Activated B cell treated with CpG ODN at 0.5 μM for 24 hours (primary cell): ENCODE results near the gene LY6G6C. TPM values are rescaled to one million over a fixed set of nuclear protein-coding genes. Genes with fewer than 3 reads are reported as not detected.

Experiments used
- ATAC-seq: fragments of 200-7000 bp; cut with Tn5 transposase; one replicate; pipeline ENCODE4 v1.10.0; 2021; ENCODE audit warnings: low read depth, mild to moderate bottlenecking, moderate library complexity
- CTCF ChIA-PET: fragments of 350-600 bp; sonication (Branson Sonifier 250); formaldehyde crosslinking; loops from one replicate; lab custom pipeline; 2021; ENCODE audit warnings: antibody characterized with exemption; lab: Charles Lee
- POLR2A ChIA-PET: fragments of 350-600 bp; sonication (Branson Sonifier 250); formaldehyde crosslinking; loops from one replicate; lab custom pipeline; 2021; ENCODE audit warnings: antibody characterized with exemption; lab: Charles Lee
- DNase-seq: peaks from one replicate; pipeline ENCODE4 v3.0.0; 2022
- H3K27ac Mint-ChIP-seq: one replicate; pipeline ENCODE4 v1.8.0; 2020; ENCODE audit warnings: mixed read lengths
- H3K27me3 Mint-ChIP-seq: one replicate; pipeline ENCODE4 v1.8.0; 2021; ENCODE audit warnings: mixed read lengths
- H3K36me3 Mint-ChIP-seq: one replicate; pipeline ENCODE4 v1.8.0; 2021; ENCODE audit warnings: low read depth, mixed read lengths
- H3K4me1 Mint-ChIP-seq: one replicate; pipeline ENCODE4 v1.8.0; 2021; ENCODE audit warnings: mixed read lengths
- H3K4me3 Mint-ChIP-seq: one replicate; pipeline ENCODE4 v1.8.0; 2020; ENCODE audit warnings: mild to moderate bottlenecking, mixed read lengths
- H3K9me3 Mint-ChIP-seq: one replicate; pipeline ENCODE4 v1.8.0; 2020; ENCODE audit warnings: mixed read lengths
- intact Hi-C: fragments of 100-400 bp; cut with micrococcal nuclease; formaldehyde crosslinking; loops from one replicate; pipeline ENCODE4 v1.15.1; 2024
- total RNA-seq: library from RNA; stranded (reverse); gene quantifications from 2 replicates; pipeline ENCODE4 v1.2.3, GENCODE V29; 2022
- TF ChIP-seq, protein P1 (sequence below): fragments of 200-600 bp; IDR thresholded peaks from one replicate; pipeline ENCODE4 v1.8.0; 2022; ENCODE audit warnings: antibody characterized with exemption, mild to moderate bottlenecking

Gene LY6G6C
- total RNA-seq, 1 donor from 2014 or later = not detected

DNA sequence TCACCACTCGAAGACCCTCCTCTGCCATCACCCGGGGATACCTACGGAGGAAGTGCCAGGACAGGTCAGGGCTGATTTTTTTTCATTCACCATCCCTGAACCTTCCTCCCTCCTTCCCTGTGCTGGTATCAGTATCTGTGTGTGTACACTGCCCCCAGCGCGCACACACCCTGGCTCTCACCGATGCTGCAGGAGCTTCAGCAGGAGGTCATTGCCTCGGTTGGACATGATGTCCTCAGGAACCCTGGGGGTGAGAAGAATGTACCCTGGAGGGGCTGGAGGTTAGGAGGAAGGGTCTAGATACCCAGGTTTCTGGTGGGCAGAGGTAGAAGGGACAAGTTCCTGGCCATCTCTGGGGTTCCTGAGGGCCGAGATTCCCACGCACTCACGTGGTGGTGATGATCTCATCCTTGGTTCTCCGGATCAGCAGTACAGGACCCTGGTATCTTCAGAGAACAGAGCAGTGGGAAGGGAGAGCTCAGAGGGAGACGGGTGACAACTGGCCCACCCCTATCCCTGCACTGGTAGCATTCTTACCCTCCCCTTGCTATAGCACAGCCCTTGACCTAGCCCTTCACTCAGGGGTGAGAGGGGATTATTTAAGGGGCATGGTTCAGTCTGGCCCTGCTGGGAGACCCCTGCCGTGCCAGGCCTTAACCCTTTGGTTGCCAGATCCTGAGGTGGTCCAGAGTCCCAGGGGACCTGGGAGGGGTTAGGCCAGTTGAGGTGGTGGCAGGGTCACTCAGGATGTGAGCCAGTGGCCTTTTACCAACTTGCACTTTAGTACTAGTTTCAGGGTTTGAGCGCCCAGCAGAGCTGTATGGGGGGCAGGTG is 33.5 kb downstream of the LY6G6C start:
- no peak overlapping the region for H3K4me3 Mint-ChIP-seq
- ATAC-seq (no peak), DNase-seq (no peak)
- H3K9me3 Mint-ChIP-seq = no peaks in the 10 kb centered on the region
- H3K27me3 Mint-ChIP-seq = no peaks in the 10 kb centered on the region
- intact Hi-C loops = no loop called here
- CTCF ChIA-PET = no interaction called here
- H3K4me1 Mint-ChIP-seq = peaks cover 19% of the 10 kb centered on the region
- H3K27ac Mint-ChIP-seq = no peak overlapping the region
- peaks cover 71% of the 10 kb centered on the region for H3K36me3 Mint-ChIP-seq
- POLR2A ChIA-PET = interaction anchor here (0.6 kb wide), 1 partner anchor 15 kb away, joined by 6 read pairs; no protein-coding TSS in a partner anchor
- TF ChIP-seq, protein P1, sequence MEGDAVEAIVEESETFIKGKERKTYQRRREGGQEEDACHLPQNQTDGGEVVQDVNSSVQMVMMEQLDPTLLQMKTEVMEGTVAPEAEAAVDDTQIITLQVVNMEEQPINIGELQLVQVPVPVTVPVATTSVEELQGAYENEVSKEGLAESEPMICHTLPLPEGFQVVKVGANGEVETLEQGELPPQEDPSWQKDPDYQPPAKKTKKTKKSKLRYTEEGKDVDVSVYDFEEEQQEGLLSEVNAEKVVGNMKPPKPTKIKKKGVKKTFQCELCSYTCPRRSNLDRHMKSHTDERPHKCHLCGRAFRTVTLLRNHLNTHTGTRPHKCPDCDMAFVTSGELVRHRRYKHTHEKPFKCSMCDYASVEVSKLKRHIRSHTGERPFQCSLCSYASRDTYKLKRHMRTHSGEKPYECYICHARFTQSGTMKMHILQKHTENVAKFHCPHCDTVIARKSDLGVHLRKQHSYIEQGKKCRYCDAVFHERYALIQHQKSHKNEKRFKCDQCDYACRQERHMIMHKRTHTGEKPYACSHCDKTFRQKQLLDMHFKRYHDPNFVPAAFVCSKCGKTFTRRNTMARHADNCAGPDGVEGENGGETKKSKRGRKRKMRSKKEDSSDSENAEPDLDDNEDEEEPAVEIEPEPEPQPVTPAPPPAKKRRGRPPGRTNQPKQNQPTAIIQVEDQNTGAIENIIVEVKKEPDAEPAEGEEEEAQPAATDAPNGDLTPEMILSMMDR = no peak

DNA sequence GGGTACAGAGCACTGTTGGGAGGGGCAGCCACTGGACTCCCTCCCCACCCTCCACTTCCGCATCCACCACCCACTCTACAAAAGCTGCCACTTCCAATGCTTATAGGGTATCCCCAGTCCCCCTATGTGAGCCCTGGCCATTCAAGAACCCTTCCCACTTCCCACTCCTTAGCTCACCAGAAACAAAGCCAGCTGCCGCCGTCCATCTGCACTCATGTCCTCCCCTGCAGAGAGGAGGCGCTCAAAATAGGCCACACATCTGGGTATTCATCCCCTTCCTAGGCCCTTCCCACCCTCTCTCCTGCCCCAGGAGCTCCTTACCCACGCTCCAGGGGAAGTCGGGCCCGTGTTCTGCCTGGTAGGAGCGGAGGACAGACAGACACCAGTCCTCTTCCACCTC is 34.2 kb downstream of the LY6G6C start:
- ATAC-seq (no peak), DNase-seq (no peak)
- Mint-ChIP-seq H3K36me3 (peaks cover 65% of the 10 kb centered on the region), H3K27me3 (no peaks in the 10 kb centered on the region), H3K9me3 (no peaks in the 10 kb centered on the region), H3K4me3 (no peak overlapping the region), H3K4me1 (peaks cover 20% of the 10 kb centered on the region), H3K27ac (no peak overlapping the region)
- CTCF ChIA-PET = no interaction called here
- TF ChIP-seq, protein P1 = no peak
- POLR2A ChIA-PET = interaction anchor here (0.6 to 1.1 kb wide), 3 partner anchors 14 to 143 kb away, joined by 3 to 12 read pairs (median 6); no protein-coding TSS in a partner anchor
- intact Hi-C loops = no loop called here

DNA sequence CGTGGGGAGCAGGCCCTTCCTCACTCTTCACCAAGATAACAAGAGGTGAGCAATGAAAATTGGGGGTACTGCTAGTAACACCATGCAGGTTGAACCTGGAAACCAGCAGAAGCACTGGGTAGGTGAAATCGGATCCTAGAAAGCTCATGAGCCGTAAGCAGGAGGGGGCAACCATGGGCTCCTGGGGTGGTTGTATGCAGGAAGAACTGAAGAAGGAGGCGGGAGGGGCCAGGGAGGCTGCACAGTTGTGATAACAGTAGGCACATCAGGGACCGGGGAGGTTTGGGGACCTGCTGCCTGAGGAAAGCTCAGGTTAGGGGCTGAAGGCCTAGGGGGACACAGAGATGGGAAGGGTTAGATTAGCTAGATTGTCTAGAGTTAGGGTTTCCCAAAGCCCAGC is 35.1 kb downstream of the LY6G6C start:
- TF ChIP-seq, protein P1 = no peak
- ChIA-PET POLR2A (interaction anchor here (0.5 to 1.1 kb wide), 2 partner anchors 46 to 54 kb away, joined by 3 read pairs; no protein-coding TSS in a partner anchor), CTCF (no interaction called here)
- intact Hi-C loops = no loop called here
- DNase-seq = no peak
- Mint-ChIP-seq H3K27me3 (no peaks in the 10 kb centered on the region), H3K36me3 (peaks cover 62% of the 10 kb centered on the region), H3K4me1 (peaks cover 29% of the 10 kb centered on the region), H3K9me3 (no peaks in the 10 kb centered on the region), H3K4me3 (no peak overlapping the region), H3K27ac (peak overlapping the region; percentile 21)
- no peak for ATAC-seq

DNA sequence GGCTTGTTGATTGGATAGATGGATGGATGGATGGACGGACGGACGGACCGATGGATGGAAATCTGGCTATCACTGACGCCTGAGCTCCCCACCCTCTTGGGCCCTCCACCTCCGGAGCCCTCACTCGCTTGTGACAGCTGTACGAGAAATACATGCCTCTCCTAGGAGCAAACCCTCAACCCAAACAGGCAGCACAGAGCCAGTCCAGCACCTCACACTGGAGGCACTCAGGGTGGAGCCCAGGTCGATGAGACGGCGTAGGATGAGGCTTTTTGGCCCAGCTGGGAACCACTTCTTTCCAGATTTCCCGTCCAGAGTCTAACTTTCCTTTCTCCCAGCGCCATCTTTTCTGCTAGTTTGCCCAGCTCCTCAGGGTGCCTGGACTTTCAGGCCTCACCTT is 38.0 kb downstream of the LY6G6C start:
- no peaks in the 10 kb centered on the region for H3K27me3 Mint-ChIP-seq
- ChIA-PET POLR2A (no interaction called here), CTCF (interaction anchor here (1.0 kb wide), 1 partner anchor 132 kb away, joined by 3 read pairs; the partner anchor contains the start of genes HSPA1A and HSPA1L)
- DNase-seq = no peak
- peaks cover 30% of the 10 kb centered on the region for H3K4me1 Mint-ChIP-seq
- intact Hi-C loops = loop anchor here (5.0 kb wide), 1 partner anchor 269 kb away; no protein-coding TSS in a partner anchor
- H3K27ac Mint-ChIP-seq = no peak overlapping the region
- H3K36me3 Mint-ChIP-seq = peaks cover 34% of the 10 kb centered on the region
- ATAC-seq = no peak
- H3K4me3 Mint-ChIP-seq = no peak overlapping the region
- TF ChIP-seq, protein P1 = no peak
- no peaks in the 10 kb centered on the region for H3K9me3 Mint-ChIP-seq

DNA sequence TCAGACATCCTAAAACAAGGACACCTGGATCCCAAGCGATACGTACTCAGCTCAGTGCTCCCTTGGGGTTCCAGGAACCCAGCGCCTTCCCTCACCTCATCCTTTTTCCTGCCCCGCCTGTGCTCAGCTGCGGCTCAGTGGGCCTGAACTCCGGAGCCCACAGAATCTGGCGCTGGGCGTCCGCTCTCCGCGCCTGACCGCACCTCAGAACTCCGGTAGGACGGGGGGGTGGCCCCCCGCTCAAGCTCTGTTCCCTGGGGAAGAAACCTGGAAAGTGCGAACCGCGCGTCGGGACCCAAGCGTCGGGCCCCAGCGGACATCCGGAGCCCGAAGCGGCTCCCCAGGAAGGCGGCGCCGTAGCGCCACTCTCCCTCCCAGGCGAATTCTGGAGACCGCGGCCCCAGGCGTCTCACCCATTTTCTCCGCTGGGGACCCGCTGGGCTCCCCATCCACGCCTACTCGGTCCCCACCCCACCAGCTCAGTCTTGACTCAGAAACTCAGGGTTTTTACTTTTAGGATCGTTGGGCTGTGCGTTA is 40.3 kb downstream of the LY6G6C start:
- TF ChIP-seq, protein P1 = no peak
- H3K9me3 Mint-ChIP-seq = no peaks in the 10 kb centered on the region
- ChIA-PET CTCF (interaction anchor here (0.8 to 3.6 kb wide), 7 partner anchors 46 to 271 kb away, joined by 3 to 22 read pairs (median 7); partner anchors contain the start of gene HSPA1B), POLR2A (interaction anchor here (0.7 to 2.3 kb wide), 14 partner anchors 17 to 187 kb away, joined by 3 to 23 read pairs (median 4); partner anchors contain the start of genes ABHD16A, BAG6, C6orf47 and CLIC1)
- ATAC-seq (peak; percentile 55), DNase-seq (peak; percentile 45)
- H3K36me3 Mint-ChIP-seq = peaks cover 11% of the 10 kb centered on the region
- H3K27me3 Mint-ChIP-seq = no peaks in the 10 kb centered on the region
- intact Hi-C loops = loop anchor here (2.0 to 5.0 kb wide), 4 partner anchors 22 to 271 kb away; partner anchors contain the start of gene ABHD16A
- H3K4me3 Mint-ChIP-seq = peak overlapping the region; percentile 84
- peaks cover 39% of the 10 kb centered on the region for H3K4me1 Mint-ChIP-seq
- H3K27ac Mint-ChIP-seq = peak overlapping the region; percentile 24
